ENCODE data around the gene LLGL2.

DNA sequence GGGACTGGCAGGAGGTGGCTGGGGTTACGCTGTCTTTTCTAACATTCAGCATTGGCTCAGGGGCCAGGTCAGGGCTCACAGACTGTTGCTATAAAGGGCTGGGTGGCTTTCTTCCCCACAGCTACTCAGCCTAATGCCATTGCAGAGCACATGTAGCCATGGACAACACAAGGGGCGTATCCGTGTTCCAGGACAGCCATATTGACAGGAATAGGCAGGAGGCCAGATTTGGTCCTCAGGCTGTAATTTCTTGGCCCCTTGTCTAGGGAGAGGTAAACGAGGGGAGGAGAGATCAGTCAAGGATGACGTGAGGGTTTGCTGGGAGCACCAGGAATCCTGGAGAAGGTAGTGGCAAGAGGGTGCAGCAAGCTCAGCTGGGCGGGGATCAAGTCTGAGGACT is 40.9 kb downstream of the LLGL2 start:
- TF ChIP-seq, protein P1, sequence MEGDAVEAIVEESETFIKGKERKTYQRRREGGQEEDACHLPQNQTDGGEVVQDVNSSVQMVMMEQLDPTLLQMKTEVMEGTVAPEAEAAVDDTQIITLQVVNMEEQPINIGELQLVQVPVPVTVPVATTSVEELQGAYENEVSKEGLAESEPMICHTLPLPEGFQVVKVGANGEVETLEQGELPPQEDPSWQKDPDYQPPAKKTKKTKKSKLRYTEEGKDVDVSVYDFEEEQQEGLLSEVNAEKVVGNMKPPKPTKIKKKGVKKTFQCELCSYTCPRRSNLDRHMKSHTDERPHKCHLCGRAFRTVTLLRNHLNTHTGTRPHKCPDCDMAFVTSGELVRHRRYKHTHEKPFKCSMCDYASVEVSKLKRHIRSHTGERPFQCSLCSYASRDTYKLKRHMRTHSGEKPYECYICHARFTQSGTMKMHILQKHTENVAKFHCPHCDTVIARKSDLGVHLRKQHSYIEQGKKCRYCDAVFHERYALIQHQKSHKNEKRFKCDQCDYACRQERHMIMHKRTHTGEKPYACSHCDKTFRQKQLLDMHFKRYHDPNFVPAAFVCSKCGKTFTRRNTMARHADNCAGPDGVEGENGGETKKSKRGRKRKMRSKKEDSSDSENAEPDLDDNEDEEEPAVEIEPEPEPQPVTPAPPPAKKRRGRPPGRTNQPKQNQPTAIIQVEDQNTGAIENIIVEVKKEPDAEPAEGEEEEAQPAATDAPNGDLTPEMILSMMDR (IDR thresholded peaks at IDR 0.05; ENCODE audit: low read length) = no peak
- TF ChIP-seq EZH2phosphoT487 (IDR thresholded peaks at IDR 0.05; ENCODE audit: low read length) (no peak), EZH2 (optimal IDR thresholded peaks at IDR 0.05; ENCODE audit: low read depth, low read length) (no peak)

Measured in MM.1S (cell line).